ENCODE results near the gene CD6.

CD6 gene

DNA sequence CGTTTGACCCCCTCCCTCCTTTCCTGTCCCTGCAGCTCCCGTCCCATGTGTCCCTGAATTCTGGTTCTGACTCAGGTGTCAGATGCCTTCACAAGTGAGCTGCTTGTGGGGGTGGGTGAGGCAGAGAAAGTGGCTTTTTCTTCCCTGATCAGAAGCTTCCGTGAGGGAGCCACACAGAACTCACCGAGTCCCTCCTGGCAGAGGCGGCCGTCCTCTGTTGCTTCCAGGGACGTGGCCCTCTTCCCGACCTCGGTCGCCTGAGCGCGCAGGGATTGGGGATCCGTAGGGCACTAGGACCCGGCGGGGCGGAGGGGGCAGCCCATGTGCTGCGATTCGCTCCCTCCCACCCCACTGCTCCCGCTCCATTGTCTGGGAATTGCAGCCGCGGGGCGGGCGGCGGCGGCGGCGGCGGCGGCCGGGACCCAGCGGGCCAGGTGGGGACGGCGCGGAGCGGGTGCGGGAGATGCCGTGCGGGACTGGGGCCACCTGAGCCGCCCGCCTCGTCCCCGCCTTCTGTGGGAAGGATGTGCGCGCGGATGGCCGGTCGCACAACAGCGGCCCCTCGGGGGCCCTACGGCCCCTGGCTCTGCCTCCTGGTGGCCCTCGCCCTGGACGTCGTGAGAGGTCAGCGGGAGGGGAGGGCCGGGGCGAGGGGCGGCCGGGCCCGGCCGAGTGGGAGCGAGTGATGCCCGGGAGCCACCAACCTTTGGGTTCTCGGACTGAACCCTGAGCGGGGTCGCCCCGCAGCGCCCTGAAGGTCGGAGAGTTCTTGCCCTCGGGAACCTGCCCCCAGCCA is 47.2 kb upstream of the CD6 start, which contains the start of gene TMEM132A (continued):
- TF ChIP-seq ZNF560 (tag by site-specific recombination; IDR thresholded peaks at IDR 0.05; ENCODE audit: borderline replicate concordance) (no peak), ZNF184 (tag by site-specific recombination; IDR thresholded peaks at IDR 0.05) (no peak; the same call in 1 of the 2 replicates), GLI2 (tag by site-specific recombination; IDR thresholded peaks at IDR 0.05; ENCODE audit: borderline replicate concordance, low read depth) (no peak), GFI1B (tag by site-specific recombination; IDR thresholded peaks at IDR 0.05) (0 out of 2 replicates have a peak, but pooled peaks have one; percentile 13), KLF10 (tag by site-specific recombination; IDR thresholded peaks at IDR 0.05) (peak; percentile 30; the same call in 1 of the 2 replicates), SP3 (tag by site-specific recombination; IDR thresholded peaks at IDR 0.05) (peak; percentile 30; the same call in 1 of the 2 replicates), ZNF76 (tag by site-specific recombination; IDR thresholded peaks at IDR 0.05; ENCODE audit: borderline replicate concordance, low read depth) (peak; percentile 47; the same call in 1 of the 2 replicates), ZNF600 (tag by site-specific recombination; IDR thresholded peaks at IDR 0.05) (peak; percentile 83; the same call in 1 of the 2 replicates), ZNF629 (tag by site-specific recombination; IDR thresholded peaks at IDR 0.05) (no peak), OSR2 (tag by site-specific recombination; IDR thresholded peaks at IDR 0.05) (no peak), ZEB2 (tag by site-specific recombination; IDR thresholded peaks at IDR 0.05) (peak; percentile 41; the same call in 1 of the 2 replicates), BCL6B (tag by site-specific recombination; IDR thresholded peaks at IDR 0.05) (no peak), BCL11A (tag by site-specific recombination; IDR thresholded peaks at IDR 0.05; ENCODE audit: low read depth) (no peak), GLIS2 (tag by site-specific recombination; IDR thresholded peaks at IDR 0.05) (0 out of 2 replicates have a peak, but pooled peaks have one; percentile 35), ZNF791 (tag by site-specific recombination; IDR thresholded peaks at IDR 0.05) (no peak), ZNF426 (tag by site-specific recombination; IDR thresholded peaks at IDR 0.05) (no peak), SCRT2 (tag by site-specific recombination; IDR thresholded peaks at IDR 0.05) (0 out of 2 replicates have a peak, but pooled peaks have one; percentile 15), ZNF660 (tag by site-specific recombination; IDR thresholded peaks at IDR 0.05) (peak; percentile 63; the same call in 1 of the 2 replicates), SCRT1 (tag by site-specific recombination; IDR thresholded peaks at IDR 0.05; ENCODE audit: borderline replicate concordance) (no peak), KLF8 (tag by site-specific recombination; IDR thresholded peaks at IDR 0.05) (peak; percentile 64; the same call in 1 of the 2 replicates), AEBP2 (tag by site-specific recombination; IDR thresholded peaks at IDR 0.05; ENCODE audit: borderline replicate concordance) (no peak), ZNF335 (tag by site-specific recombination; conservative IDR thresholded peaks at IDR 0.05) (peak; percentile 60)
- TF ChIP-seq, protein P1, sequence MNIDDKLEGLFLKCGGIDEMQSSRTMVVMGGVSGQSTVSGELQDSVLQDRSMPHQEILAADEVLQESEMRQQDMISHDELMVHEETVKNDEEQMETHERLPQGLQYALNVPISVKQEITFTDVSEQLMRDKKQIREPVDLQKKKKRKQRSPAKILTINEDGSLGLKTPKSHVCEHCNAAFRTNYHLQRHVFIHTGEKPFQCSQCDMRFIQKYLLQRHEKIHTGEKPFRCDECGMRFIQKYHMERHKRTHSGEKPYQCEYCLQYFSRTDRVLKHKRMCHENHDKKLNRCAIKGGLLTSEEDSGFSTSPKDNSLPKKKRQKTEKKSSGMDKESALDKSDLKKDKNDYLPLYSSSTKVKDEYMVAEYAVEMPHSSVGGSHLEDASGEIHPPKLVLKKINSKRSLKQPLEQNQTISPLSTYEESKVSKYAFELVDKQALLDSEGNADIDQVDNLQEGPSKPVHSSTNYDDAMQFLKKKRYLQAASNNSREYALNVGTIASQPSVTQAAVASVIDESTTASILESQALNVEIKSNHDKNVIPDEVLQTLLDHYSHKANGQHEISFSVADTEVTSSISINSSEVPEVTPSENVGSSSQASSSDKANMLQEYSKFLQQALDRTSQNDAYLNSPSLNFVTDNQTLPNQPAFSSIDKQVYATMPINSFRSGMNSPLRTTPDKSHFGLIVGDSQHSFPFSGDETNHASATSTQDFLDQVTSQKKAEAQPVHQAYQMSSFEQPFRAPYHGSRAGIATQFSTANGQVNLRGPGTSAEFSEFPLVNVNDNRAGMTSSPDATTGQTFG (tag by site-specific recombination; IDR thresholded peaks at IDR 0.05; ENCODE audit: borderline replicate concordance): no peak
- TF ChIP-seq, protein P2, sequence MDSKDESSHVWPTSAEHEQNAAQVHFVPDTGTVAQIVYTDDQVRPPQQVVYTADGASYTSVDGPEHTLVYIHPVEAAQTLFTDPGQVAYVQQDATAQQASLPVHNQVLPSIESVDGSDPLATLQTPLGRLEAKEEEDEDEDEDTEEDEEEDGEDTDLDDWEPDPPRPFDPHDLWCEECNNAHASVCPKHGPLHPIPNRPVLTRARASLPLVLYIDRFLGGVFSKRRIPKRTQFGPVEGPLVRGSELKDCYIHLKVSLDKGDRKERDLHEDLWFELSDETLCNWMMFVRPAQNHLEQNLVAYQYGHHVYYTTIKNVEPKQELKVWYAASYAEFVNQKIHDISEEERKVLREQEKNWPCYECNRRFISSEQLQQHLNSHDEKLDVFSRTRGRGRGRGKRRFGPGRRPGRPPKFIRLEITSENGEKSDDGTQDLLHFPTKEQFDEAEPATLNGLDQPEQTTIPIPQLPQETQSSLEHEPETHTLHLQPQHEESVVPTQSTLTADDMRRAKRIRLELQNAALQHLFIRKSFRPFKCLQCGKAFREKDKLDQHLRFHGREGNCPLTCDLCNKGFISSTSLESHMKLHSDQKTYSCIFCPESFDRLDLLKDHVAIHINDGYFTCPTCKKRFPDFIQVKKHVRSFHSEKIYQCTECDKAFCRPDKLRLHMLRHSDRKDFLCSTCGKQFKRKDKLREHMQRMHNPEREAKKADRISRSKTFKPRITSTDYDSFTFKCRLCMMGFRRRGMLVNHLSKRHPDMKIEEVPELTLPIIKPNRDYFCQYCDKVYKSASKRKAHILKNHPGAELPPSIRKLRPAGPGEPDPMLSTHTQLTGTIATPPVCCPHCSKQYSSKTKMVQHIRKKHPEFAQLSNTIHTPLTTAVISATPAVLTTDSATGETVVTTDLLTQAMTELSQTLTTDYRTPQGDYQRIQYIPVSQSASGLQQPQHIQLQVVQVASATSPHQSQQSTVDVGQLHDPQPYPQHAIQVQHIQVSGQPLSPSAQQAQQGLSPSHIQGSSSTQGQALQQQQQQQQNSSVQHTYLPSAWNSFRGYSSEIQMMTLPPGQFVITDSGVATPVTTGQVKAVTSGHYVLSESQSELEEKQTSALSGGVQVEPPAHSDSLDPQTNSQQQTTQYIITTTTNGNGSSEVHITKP (tag by site-specific recombination; IDR thresholded peaks at IDR 0.05): peak; percentile 89

All from HEK293 (cell line).